Natural killer cell (primary cell): ENCODE data around the gene FKBP1A. TPM values are rescaled to one million over a fixed set of nuclear protein-coding genes. Genes with fewer than 3 reads are reported as not detected.

ENCODE experiments used
- ATAC-seq, 3 donors: fragments of 150-1000 bp in 2 of 3; fragments of 200-7000 bp in 1 of 3; cut with Tn5 transposase; 1 replicate in 1 of 3; 2 replicates in 2 of 3; pipeline ENCODE4 v1.10.0; 2021; ENCODE audit warnings: mild to moderate bottlenecking in 2 of 3, moderate library complexity in 2 of 3
- DNase-seq, 2 donors: peaks; one replicate each; pipeline versions ENCODE4 v3.0.0 to v3.0.0-alpha.2; 2013 to 2021; ENCODE audit warnings: mixed read lengths in 1 of 2
- H3K27ac ChIP-seq: one replicate; pipeline ENCODE4 v1.5.1; 2013; ENCODE audit warnings: mild to moderate bottlenecking, low read length
- H3K27me3 ChIP-seq: one replicate; pipeline ENCODE4 v1.6.1; 2013; ENCODE audit warnings: low read length; ENCODE audit not compliant: control insufficient read depth, insufficient read depth
- H3K36me3 ChIP-seq: one replicate; pipeline ENCODE4 v1.6.1; 2013; ENCODE audit warnings: low read length; ENCODE audit not compliant: control insufficient read depth, insufficient read depth
- H3K4me1 ChIP-seq: one replicate; pipeline ENCODE4 v1.6.1; 2013; ENCODE audit warnings: low read length; ENCODE audit not compliant: control insufficient read depth, insufficient read depth
- H3K4me3 ChIP-seq: one replicate; pipeline ENCODE4 v1.5.1; 2013; ENCODE audit warnings: low read length
- H3K9me3 ChIP-seq: one replicate; pipeline ENCODE4 v1.6.1; 2013; ENCODE audit warnings: low read length; ENCODE audit not compliant: control insufficient read depth, insufficient read depth
- H3K27ac Mint-ChIP-seq, 2 donors: one replicate each; pipeline ENCODE4 v1.8.0; 2022; ENCODE audit warnings: mild to moderate bottlenecking in 2 of 2, mixed read lengths in 2 of 2, moderate library complexity in 1 of 2
- H3K27me3 Mint-ChIP-seq, 2 donors: one replicate each; pipeline ENCODE4 v1.8.0; 2022; ENCODE audit warnings: low read depth in 2 of 2, mixed read lengths in 2 of 2
- H3K36me3 Mint-ChIP-seq: one replicate; pipeline ENCODE4 v1.8.0; 2022; ENCODE audit warnings: mixed read lengths
- H3K4me1 Mint-ChIP-seq, 2 donors: one replicate each; pipeline ENCODE4 v1.8.0; 2022; ENCODE audit warnings: mixed read lengths in 2 of 2
- H3K4me3 Mint-ChIP-seq: one replicate; pipeline ENCODE4 v1.8.0; 2022; ENCODE audit warnings: mild to moderate bottlenecking, moderate library complexity, mixed read lengths
- H3K9me3 Mint-ChIP-seq, 2 donors: one replicate each; pipeline ENCODE4 v1.8.0; 2022; ENCODE audit warnings: mixed read lengths in 2 of 2
- WGBS: methylation state at CpG from one replicate; pipeline ENCODE4 v1.1.7; 2013; ENCODE audit warnings: missing lambda C conversion rate; ENCODE audit not compliant: insufficient coverage; 5-methylcytosine and 5-hydroxymethylcytosine counted together
- intact Hi-C: fragments of 100-400 bp; cut with micrococcal nuclease; formaldehyde crosslinking; loops from one replicate; pipeline ENCODE4 v1.14.2; 2022
- total RNA-seq, 4 donors: library from RNA; stranded (reverse); fragments of 120-200 nt in 1 of 4; gene quantifications; one replicate each; pipeline versions ENCODE4 v1.2.3 to v1.2.4, GENCODE V29; 2013 to 2022
- TF ChIP-seq, protein P1 (sequence below): fragments of 200-600 bp; IDR thresholded peaks from one replicate; pipeline ENCODE4 v1.8.0; 2022; ENCODE audit warnings: antibody characterized with exemption

FKBP1A gene
- total RNA-seq, 3 donors from 2014 or later (not counting 1 experiment from before 2014, with no cell fraction given): 74.6 to 76.4 (median 75.4) TPM

DNA sequence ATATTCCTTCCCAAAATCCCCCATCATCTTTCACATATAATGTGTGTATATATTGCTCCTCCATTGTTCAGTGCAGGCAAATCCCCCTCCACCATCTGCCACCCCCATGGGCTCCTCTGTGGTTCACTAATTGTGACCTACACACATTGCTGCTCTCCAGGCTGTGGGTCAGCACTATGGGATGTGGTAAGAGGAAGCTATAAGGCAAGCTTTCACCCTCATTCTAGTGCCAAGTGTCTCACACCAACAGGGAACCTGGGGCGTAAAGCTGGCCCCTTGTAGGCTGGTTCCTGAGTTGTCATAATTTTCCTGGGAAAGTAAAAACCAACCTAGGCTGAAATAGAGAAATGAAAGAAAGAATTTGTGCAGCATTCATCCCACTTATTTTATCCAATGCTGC lies 16.8 kb downstream of the FKBP1A start:
- no peaks in the 10 kb centered on the region for H3K9me3 ChIP-seq
- peak overlapping the region; percentile 29 to 47 for H3K27ac Mint-ChIP-seq
- no peaks in the 10 kb centered on the region for H3K27me3 Mint-ChIP-seq
- no peak overlapping the region for H3K4me3 ChIP-seq
- peak overlapping the region; percentile 26 for H3K4me3 Mint-ChIP-seq
- no peak overlapping the region for H3K27ac ChIP-seq
- H3K36me3 Mint-ChIP-seq: no peaks in the 10 kb centered on the region
- WGBS: no CpG with 5 or more reads among the region's 1 CpG
- DNase-seq (no peak), ATAC-seq (peak in 2 of 3 donors; percentile 32 to 40)
- peaks cover 21% of the 10 kb centered on the region for H3K4me1 ChIP-seq
- TF ChIP-seq, protein P1, sequence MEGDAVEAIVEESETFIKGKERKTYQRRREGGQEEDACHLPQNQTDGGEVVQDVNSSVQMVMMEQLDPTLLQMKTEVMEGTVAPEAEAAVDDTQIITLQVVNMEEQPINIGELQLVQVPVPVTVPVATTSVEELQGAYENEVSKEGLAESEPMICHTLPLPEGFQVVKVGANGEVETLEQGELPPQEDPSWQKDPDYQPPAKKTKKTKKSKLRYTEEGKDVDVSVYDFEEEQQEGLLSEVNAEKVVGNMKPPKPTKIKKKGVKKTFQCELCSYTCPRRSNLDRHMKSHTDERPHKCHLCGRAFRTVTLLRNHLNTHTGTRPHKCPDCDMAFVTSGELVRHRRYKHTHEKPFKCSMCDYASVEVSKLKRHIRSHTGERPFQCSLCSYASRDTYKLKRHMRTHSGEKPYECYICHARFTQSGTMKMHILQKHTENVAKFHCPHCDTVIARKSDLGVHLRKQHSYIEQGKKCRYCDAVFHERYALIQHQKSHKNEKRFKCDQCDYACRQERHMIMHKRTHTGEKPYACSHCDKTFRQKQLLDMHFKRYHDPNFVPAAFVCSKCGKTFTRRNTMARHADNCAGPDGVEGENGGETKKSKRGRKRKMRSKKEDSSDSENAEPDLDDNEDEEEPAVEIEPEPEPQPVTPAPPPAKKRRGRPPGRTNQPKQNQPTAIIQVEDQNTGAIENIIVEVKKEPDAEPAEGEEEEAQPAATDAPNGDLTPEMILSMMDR: no peak
- H3K27me3 ChIP-seq: no peaks in the 10 kb centered on the region
- intact Hi-C loops: no loop called here
- peaks cover 78 to 85% of the 10 kb centered on the region in 2 donors for H3K4me1 Mint-ChIP-seq
- peaks cover 18% of the 10 kb centered on the region for H3K36me3 ChIP-seq
- H3K9me3 Mint-ChIP-seq: no peaks in the 10 kb centered on the region

DNA sequence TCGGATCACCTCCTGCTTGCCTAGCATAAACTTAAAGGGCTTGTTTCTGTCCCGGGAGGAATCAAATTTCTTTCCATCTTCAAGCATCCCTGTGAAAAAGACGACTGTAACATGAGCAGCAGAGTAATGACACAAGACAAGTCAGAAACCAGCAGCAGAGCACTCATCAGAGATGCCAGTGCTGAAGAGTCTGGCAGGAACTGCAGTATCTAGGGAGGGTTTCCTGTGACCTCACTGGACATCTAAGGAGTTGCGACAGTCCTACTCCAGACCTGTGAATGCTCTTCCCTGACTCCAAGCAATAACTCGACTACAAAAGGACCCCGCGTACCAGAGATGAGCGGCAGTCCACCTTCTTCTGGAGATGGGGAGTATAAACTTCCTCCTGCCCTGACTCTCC lies 17.3 kb downstream of the FKBP1A start:
- DNase-seq: no peak
- peaks cover 19% of the 10 kb centered on the region for H3K36me3 ChIP-seq
- no peaks in the 10 kb centered on the region for H3K27me3 ChIP-seq
- WGBS: 80% methylated on average over 8 of the region's 8 CpGs
- no peaks in the 10 kb centered on the region for H3K9me3 ChIP-seq
- peak overlapping the region in 1 of 2 donors; percentile 29 for H3K27ac Mint-ChIP-seq
- peak in 1 of 3 donors; percentile 18 for ATAC-seq
- no peak overlapping the region for H3K4me3 Mint-ChIP-seq
- TF ChIP-seq, protein P1: no peak
- H3K4me3 ChIP-seq: no peak overlapping the region
- no peak overlapping the region for H3K27ac ChIP-seq
- H3K36me3 Mint-ChIP-seq: no peaks in the 10 kb centered on the region
- no peaks in the 10 kb centered on the region for H3K9me3 Mint-ChIP-seq
- peaks cover 21% of the 10 kb centered on the region for H3K4me1 ChIP-seq
- intact Hi-C loops: no loop called here
- H3K4me1 Mint-ChIP-seq: peaks cover 73 to 80% of the 10 kb centered on the region in 2 donors
- no peaks in the 10 kb centered on the region for H3K27me3 Mint-ChIP-seq

DNA sequence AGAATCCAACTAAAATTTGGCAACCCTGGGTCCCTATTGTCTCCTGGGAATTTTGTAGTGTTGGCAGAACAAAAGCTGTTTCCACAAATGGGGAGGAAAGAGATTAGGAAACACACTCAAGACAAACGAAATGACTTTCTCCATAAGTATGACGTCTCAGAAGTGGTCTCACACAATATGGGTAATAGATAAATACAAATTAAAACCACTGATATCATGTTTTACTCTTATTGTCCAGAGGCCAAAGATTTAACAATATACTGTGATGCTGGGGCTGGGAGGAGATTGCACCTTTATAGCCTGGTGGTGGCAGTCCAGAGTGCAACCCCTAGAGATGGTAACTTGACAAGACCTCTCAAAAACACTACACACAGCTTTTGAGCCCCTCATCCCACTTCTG lies 18.6 kb downstream of the FKBP1A start:
- no peak overlapping the region for H3K4me3 ChIP-seq
- ATAC-seq: no peak
- H3K4me1 ChIP-seq: peaks cover 21% of the 10 kb centered on the region
- WGBS: no CpG with 5 or more reads among the region's 2 CpGs
- no peaks in the 10 kb centered on the region for H3K27me3 ChIP-seq
- intact Hi-C loops: no loop called here
- Mint-ChIP-seq H3K9me3 (no peaks in the 10 kb centered on the region), H3K4me3 (no peak overlapping the region), H3K4me1 (peaks cover 61 to 68% of the 10 kb centered on the region in 2 donors), H3K36me3 (no peaks in the 10 kb centered on the region), H3K27me3 (no peaks in the 10 kb centered on the region), H3K27ac (no peak overlapping the region)
- no peaks in the 10 kb centered on the region for H3K9me3 ChIP-seq
- DNase-seq: no peak
- peaks cover 21% of the 10 kb centered on the region for H3K36me3 ChIP-seq
- TF ChIP-seq, protein P1: no peak
- no peak overlapping the region for H3K27ac ChIP-seq

DNA sequence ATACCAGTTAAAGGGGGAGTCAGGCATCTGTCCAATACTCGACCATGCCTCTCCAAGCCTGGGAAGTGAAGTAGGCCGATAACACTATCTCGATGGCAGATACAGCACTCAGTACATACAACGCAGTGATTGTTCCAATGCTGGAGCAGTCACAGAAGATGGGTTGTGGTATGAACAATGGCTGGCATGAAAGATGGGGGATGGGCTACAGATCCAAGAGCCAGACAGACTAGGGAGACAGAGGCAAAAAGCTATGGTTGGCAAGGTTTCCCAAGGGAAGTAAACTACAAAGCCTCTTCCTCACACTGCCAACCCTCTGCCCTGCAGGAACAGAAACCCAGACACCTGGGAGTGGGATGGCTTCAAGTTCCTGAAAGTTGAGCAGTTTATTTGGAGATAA lies 19.2 kb downstream of the FKBP1A start:
- Mint-ChIP-seq H3K4me3 (no peak overlapping the region), H3K27me3 (no peaks in the 10 kb centered on the region), H3K4me1 (peaks cover 54 to 61% of the 10 kb centered on the region in 2 donors), H3K27ac (no peak overlapping the region), H3K9me3 (no peaks in the 10 kb centered on the region), H3K36me3 (no peaks in the 10 kb centered on the region)
- 96% methylated on average over 4 of the region's 4 CpGs for WGBS
- peaks cover 21% of the 10 kb centered on the region for H3K4me1 ChIP-seq
- intact Hi-C loops: no loop called here
- no peak overlapping the region for H3K27ac ChIP-seq
- H3K27me3 ChIP-seq: no peaks in the 10 kb centered on the region
- H3K4me3 ChIP-seq: no peak overlapping the region
- ATAC-seq (no peak), DNase-seq (no peak)
- no peaks in the 10 kb centered on the region for H3K9me3 ChIP-seq
- peaks cover 21% of the 10 kb centered on the region for H3K36me3 ChIP-seq
- TF ChIP-seq, protein P1: no peak
